Naive thymus-derived CD4-positive, alpha-beta T cell (primary cell): ENCODE results near the gene SHC2. TPM values are rescaled to one million over a fixed set of nuclear protein-coding genes. Genes with fewer than 3 reads are reported as not detected.

ENCODE experiments used
- ATAC-seq: fragments of 150-1000 bp; cut with Tn5 transposase; 2 replicates; pipeline ENCODE4 v1.10.0; 2021; ENCODE audit warnings: mild to moderate bottlenecking, moderate library complexity
- CTCF ChIA-PET: fragments of 350-600 bp; sonication (Branson Sonifier 250); formaldehyde crosslinking; loops from one replicate; lab custom pipeline; 2021; ENCODE audit warnings: antibody characterized with exemption; lab: Charles Lee
- POLR2A ChIA-PET: fragments of 350-600 bp; sonication (Branson Sonifier 250); formaldehyde crosslinking; loops from one replicate; lab custom pipeline; 2021; ENCODE audit warnings: antibody characterized with exemption, inconsistent platforms; lab: Charles Lee
- DNase-seq, 9 donors: peaks; one replicate each; pipeline versions ENCODE4 v3.0.0 to v3.0.0-alpha.2; 2020 to 2022; ENCODE audit warnings: mixed read lengths in 1 of 9
- H3K27ac ChIP-seq: one replicate; pipeline ENCODE4 v1.7.0; 2013; ENCODE audit warnings: mild to moderate bottlenecking, low read depth, low read length, moderate library complexity
- H3K27me3 ChIP-seq, 2 donors: one replicate each; pipeline ENCODE4 v1.7.0; 2013; ENCODE audit warnings: low read length in 2 of 2, mild to moderate bottlenecking in 2 of 2, moderate library complexity in 2 of 2; ENCODE audit not compliant: control insufficient read depth in 2 of 2, insufficient read depth in 2 of 2
- H3K36me3 ChIP-seq, 3 experiments: 1 replicate in 2 of 3; 2 replicates in 1 of 3; pipeline ENCODE4 v1.7.0; 2013; ENCODE audit warnings: low read length in 3 of 3, mild to moderate bottlenecking in 3 of 3, moderate library complexity in 1 of 3; ENCODE audit not compliant: insufficient read depth in 3 of 3, control insufficient read depth in 2 of 3
- H3K4me1 ChIP-seq, 2 donors: one replicate each; pipeline ENCODE4 v1.7.0; 2013; ENCODE audit warnings: low read length in 2 of 2, mild to moderate bottlenecking in 2 of 2, moderate library complexity in 1 of 2; ENCODE audit not compliant: control insufficient read depth in 2 of 2, insufficient read depth in 2 of 2
- H3K4me3 ChIP-seq: 2 replicates; pipeline ENCODE4 v1.7.0; 2013; ENCODE audit warnings: mild to moderate bottlenecking, low read length
- H3K9me3 ChIP-seq, 3 experiments: 1 replicate in 2 of 3; 2 replicates in 1 of 3; pipeline ENCODE4 v1.7.0; 2013; ENCODE audit warnings: low read length in 3 of 3; ENCODE audit not compliant: control insufficient read depth in 2 of 3
- H3K27ac Mint-ChIP-seq, 9 donors: one replicate each; pipeline ENCODE4 v1.8.0; 2020 to 2022; ENCODE audit warnings: mixed read lengths in 9 of 9, mild to moderate bottlenecking in 8 of 9, moderate library complexity in 5 of 9, inconsistent platforms in 2 of 9
- H3K27me3 Mint-ChIP-seq, 5 donors: one replicate each; pipeline ENCODE4 v1.8.0; 2021 to 2022; ENCODE audit warnings: mixed read lengths in 5 of 5, mild to moderate bottlenecking in 1 of 5
- H3K36me3 Mint-ChIP-seq, 5 donors: one replicate each; pipeline ENCODE4 v1.8.0; 2020 to 2022; ENCODE audit warnings: mixed read lengths in 5 of 5, mild to moderate bottlenecking in 3 of 5, inconsistent platforms in 1 of 5
- H3K4me1 Mint-ChIP-seq, 7 donors: one replicate each; pipeline ENCODE4 v1.8.0; 2020 to 2022; ENCODE audit warnings: mixed read lengths in 7 of 7, mild to moderate bottlenecking in 3 of 7, inconsistent platforms in 1 of 7
- H3K4me3 Mint-ChIP-seq, 10 donors: one replicate each; pipeline ENCODE4 v1.8.0; 2020 to 2022; ENCODE audit warnings: mild to moderate bottlenecking in 10 of 10, mixed read lengths in 10 of 10, moderate library complexity in 6 of 10, inconsistent platforms in 2 of 10
- H3K9me3 Mint-ChIP-seq, 11 donors: one replicate each; pipeline ENCODE4 v1.8.0; 2020 to 2022; ENCODE audit warnings: mixed read lengths in 11 of 11, mild to moderate bottlenecking in 4 of 11, inconsistent platforms in 1 of 11, moderate library complexity in 1 of 11
- intact Hi-C, 2 donors: fragments of 100-400 bp; cut with micrococcal nuclease; formaldehyde crosslinking; loops; one replicate each; pipeline ENCODE4 v1.15.1; 2023
- polyA plus RNA-seq, 2 donors: library from polyadenylated mRNA; unstranded; fragments of 300-500 nt; fragmentation: Illumina TruSeq; gene quantifications; one replicate each; pipeline ENCODE4 v1.2.3, GENCODE V29; 2021
- total RNA-seq, 6 experiments: library from RNA in 5 of 6; stranded (reverse) in 5 of 6; gene quantifications; 1 replicate in 5 of 6; 2 replicates in 1 of 6; pipeline ENCODE4 v1.2.3 and lab custom pipeline; 2021 to 2026

Gene SHC2
- total and polyA plus RNA-seq, 7 experiments from 2014 or later: 0.82 to 2.3 (median 2.1) TPM; not detected in 4

DNA sequence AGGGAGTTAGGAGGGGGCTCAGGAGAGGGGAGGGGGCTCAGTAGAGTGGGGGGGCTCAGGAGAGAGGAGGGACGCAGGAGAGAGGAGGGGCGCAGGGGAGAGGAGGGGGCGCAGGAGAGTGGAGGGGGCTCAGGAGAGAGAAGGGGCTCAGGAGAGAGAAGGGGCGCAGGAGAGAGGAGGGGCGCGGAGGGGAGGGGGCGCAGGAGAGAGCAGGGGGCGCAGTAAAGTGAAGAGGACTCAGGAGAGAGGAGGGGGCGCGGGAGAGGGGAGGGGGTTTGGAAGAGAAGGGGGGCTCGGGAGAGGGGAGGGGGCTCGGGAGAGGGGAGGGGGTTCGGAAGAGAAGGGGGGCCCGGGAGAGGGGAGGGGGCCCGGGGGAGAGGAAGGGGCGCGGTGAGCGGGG, 36.2 kb upstream of the SHC2 start:
- ChIA-PET CTCF (no interaction called here), POLR2A (no interaction called here)
- Histone ChIP-seq H3K27me3 (peaks cover 0 to 6% of the 10 kb centered on the region in 2 donors), H3K36me3 (no peaks in the 10 kb centered on the region), H3K4me3 (no peak overlapping the region), H3K4me1 (peaks cover 0 to 8% of the 10 kb centered on the region in 2 donors), H3K27ac (no peak overlapping the region), H3K9me3 (no peaks in the 10 kb centered on the region)
- H3K4me1 Mint-ChIP-seq: peaks cover 3 to 13% (median 9%) of the 10 kb centered on the region in 7 donors
- H3K4me3 Mint-ChIP-seq: peak overlapping the region in 1 of 10 donors; percentile 62
- peaks cover 0 to 10% (median 0%) of the 10 kb centered on the region in 5 donors for H3K36me3 Mint-ChIP-seq
- H3K9me3 Mint-ChIP-seq: no peaks in the 10 kb centered on the region
- intact Hi-C loops: no loop called here
- peak in 1 of 9 donors; percentile 7 for DNase-seq
- H3K27ac Mint-ChIP-seq: no peak overlapping the region
- no peak for ATAC-seq
- H3K27me3 Mint-ChIP-seq: peaks cover 6 to 23% (median 8%) of the 10 kb centered on the region in 5 donors

DNA sequence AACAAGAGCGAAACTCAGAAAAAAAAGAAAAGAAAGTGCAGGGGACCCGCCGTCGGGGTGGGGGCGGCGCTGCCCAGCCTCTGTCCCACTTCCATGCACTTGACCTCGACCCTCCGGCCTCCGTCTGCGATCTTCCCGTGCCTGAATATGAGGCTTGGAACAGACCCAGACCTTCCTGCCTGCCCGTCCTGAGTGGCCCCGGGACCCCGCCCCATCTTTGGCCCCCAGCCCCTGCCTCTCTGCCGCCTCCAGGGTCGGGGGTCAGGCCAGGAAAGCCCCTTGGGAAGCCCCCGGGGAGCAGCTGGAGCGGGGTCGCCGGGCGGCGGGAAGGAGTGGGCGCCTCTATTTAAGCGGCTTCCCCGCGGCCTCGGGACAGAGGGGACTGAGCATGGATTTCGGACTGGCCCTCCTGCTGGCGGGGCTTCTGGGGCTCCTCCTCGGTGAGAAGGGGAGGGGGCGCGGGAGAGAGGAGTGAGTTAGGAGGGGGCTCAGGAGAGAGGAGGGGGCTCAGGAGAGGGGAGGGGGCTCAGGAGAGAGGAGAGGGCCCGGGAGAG, 35.4 kb upstream of the SHC2 start, which contains the start of gene MADCAM1:
Gene MADCAM1 (plus strand): TSS at position 375 of the 554 bp plus-strand sequence. CDS start 14 bp downstream, at position 389.
- intact Hi-C loops: no loop called here
- Histone ChIP-seq H3K4me3 (no peak within 1 kb of the TSS), H3K27me3 (peaks cover 0 to 6% of the 10 kb centered on the region in 2 donors), H3K36me3 (no peaks in the 10 kb centered on the region), H3K4me1 (peaks cover 0 to 8% of the 10 kb centered on the region in 2 donors), H3K27ac (no peak within 1 kb of the TSS), H3K9me3 (no peaks in the 10 kb centered on the region)
- Mint-ChIP-seq H3K9me3 (no peaks in the 10 kb centered on the region), H3K4me3 (peak within 1 kb of the TSS in 1 of 10 donors; percentile 62), H3K4me1 (peaks cover 3 to 13% (median 9%) of the 10 kb centered on the region in 7 donors), H3K27ac (no peak within 1 kb of the TSS), H3K36me3 (peaks cover 0 to 10% (median 0%) of the 10 kb centered on the region in 5 donors), H3K27me3 (peaks cover 6 to 23% (median 8%) of the 10 kb centered on the region in 5 donors)
- peak in 1 of 9 donors; percentile 6 for DNase-seq
- ChIA-PET CTCF (interaction anchor here (1.7 kb wide), 1 partner anchor 10 kb away, joined by 8 read pairs; no protein-coding TSS in a partner anchor), POLR2A (interaction anchor here (1.3 to 1.8 kb wide), 2 partner anchors 8 to 10 kb away, joined by 5 to 8 read pairs; no protein-coding TSS in a partner anchor)
- ATAC-seq: no peak

DNA sequence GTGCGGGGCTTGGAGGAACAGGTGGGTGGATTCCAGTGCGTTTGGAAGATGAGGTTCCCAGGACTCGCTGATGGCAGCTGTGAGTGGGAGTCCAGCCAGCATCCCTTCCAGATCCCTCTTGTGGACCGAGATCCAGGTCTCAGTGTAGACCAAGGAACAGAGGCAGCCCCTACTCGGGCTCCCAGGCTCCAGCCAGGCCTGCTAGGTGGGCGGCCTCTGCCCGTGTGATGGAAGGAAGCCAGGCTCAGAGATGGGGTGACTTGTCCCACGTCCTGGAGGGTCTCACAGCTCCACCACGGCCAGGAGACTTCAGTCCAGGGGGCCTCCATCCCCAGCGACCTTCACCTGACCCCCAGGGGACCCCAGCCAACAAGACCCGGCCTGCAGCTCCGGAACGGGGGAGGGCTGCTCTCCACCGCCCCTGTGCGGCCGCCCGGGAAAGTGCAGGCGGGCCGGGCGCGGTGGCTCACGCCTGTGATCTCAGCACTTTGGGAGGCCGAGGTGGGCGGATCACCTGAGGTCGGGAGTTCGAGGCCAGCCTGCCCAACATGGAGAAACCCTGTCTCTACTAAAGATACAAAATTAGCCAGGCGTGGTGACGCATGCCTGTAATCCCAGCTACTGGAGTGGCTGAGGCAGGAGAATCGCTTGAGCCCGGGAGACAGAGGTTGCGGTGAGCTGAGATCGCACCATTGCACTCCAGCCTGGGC, 34.7 kb upstream of the SHC2 start:
- H3K27me3 Mint-ChIP-seq: peaks cover 6 to 23% (median 8%) of the 10 kb centered on the region in 5 donors
- no peak overlapping the region for H3K27ac Mint-ChIP-seq
- no peaks in the 10 kb centered on the region for H3K9me3 ChIP-seq
- H3K4me1 Mint-ChIP-seq: peaks cover 3 to 13% (median 9%) of the 10 kb centered on the region in 7 donors
- peaks cover 0 to 6% of the 10 kb centered on the region in 2 donors for H3K27me3 ChIP-seq
- H3K4me1 ChIP-seq: peaks cover 0 to 8% of the 10 kb centered on the region in 2 donors
- intact Hi-C loops: loop anchor here in 1 of 2 donors (1.0 kb wide), 1 partner anchor 11 kb away; no protein-coding TSS in a partner anchor
- DNase-seq (peak in 7 of 9 donors; percentile 21 to 64 (median 47)), ATAC-seq (peak; percentile 72)
- peaks cover 0 to 10% (median 0%) of the 10 kb centered on the region in 5 donors for H3K36me3 Mint-ChIP-seq
- no peak overlapping the region for H3K4me3 ChIP-seq
- ChIA-PET CTCF (interaction anchor here (1.7 kb wide), 1 partner anchor 11 kb away, joined by 8 read pairs; no protein-coding TSS in a partner anchor), POLR2A (interaction anchor here (0.9 to 1.8 kb wide), 3 partner anchors 9 to 16 kb away, joined by 5 to 8 read pairs (median 6); no protein-coding TSS in a partner anchor)
- H3K4me3 Mint-ChIP-seq: peak overlapping the region in 1 of 10 donors; percentile 59
- no peaks in the 10 kb centered on the region for H3K36me3 ChIP-seq
- no peak overlapping the region for H3K27ac ChIP-seq
- H3K9me3 Mint-ChIP-seq: no peaks in the 10 kb centered on the region

DNA sequence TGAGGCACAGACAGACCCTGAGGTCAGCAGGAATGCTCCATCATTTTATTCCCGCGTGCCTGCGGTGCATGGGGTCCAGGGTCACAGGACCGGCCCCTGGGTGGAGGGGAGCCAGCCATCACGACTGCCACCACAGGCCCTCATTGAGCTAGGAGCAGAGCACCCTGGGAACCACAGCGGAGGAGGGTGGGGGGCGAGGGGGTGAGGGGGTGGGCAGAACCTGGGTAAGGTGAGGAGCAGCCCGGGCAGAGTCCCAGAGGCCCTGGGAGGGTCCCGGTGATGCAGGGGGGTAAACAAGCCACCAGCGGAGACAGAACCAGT, 34.2 kb upstream of the SHC2 start:
- ATAC-seq: no peak
- peaks cover 6 to 23% (median 8%) of the 10 kb centered on the region in 5 donors for H3K27me3 Mint-ChIP-seq
- peak in 1 of 9 donors; percentile 9 for DNase-seq
- H3K4me1 Mint-ChIP-seq: peaks cover 3 to 14% (median 9%) of the 10 kb centered on the region in 7 donors
- no peak overlapping the region for H3K4me3 Mint-ChIP-seq
- Histone ChIP-seq H3K36me3 (no peaks in the 10 kb centered on the region), H3K4me1 (peaks cover 0 to 8% of the 10 kb centered on the region in 2 donors), H3K27ac (no peak overlapping the region), H3K9me3 (no peaks in the 10 kb centered on the region), H3K27me3 (peaks cover 0 to 6% of the 10 kb centered on the region in 2 donors), H3K4me3 (no peak overlapping the region)
- intact Hi-C loops: loop anchor here in 1 of 2 donors (1.0 kb wide), 1 partner anchor 11 kb away; no protein-coding TSS in a partner anchor
- H3K27ac Mint-ChIP-seq: no peak overlapping the region
- ChIA-PET POLR2A (interaction anchor here (0.9 to 1.8 kb wide), 3 partner anchors 9 to 16 kb away, joined by 5 to 8 read pairs (median 6); no protein-coding TSS in a partner anchor), CTCF (interaction anchor here (1.7 kb wide), 1 partner anchor 11 kb away, joined by 8 read pairs; no protein-coding TSS in a partner anchor)
- H3K9me3 Mint-ChIP-seq: no peaks in the 10 kb centered on the region
- peaks cover 0 to 10% (median 0%) of the 10 kb centered on the region in 5 donors for H3K36me3 Mint-ChIP-seq

DNA sequence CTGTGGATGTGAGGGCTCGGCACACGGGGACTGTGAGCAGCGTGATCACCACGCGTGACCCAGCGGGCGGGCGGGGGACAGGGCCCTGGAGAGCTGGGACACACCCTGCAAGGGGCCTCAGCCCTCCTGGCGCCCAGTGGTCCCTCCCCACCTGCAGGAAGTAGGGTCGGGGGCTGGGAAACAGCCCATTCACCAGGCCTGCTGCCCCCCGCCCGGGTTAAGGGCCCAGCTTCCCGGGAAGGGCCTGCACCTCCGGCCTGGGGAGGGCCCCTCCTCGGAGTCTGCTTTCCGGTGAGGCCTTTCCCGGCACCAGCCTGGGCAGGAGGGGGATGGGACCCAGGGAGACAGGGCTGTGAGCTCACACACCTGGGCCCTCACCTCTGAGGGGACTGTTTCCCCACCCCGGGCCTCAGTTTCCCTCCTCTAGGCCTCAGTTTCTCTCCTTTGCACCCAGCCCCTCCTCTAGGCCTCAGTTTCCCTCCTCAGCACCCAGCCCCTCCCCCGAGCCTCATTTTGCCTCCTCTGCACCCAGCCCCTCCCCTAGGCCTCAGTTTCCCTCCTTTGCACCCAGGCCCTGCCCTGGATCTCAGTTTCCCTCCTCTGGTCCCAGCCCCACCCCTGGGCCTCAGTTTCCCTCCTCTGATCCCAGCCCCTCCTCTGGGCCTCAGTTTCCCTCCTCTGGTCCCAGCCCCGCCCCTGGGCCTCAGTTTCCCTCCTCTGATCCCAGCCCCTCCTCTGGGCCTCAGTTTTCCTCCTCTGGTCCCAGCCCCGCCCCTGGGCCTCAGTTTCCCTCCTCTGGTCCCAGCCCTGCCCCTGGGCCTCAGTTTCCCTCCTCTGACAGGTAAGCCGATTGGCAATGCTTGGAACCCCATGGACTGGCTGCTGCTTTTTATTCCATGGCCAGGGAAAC, 33.6 kb upstream of the SHC2 start:
- DNase-seq: peak in 1 of 9 donors; percentile 17
- H3K4me1 ChIP-seq: peaks cover 0 to 11% of the 10 kb centered on the region in 2 donors
- intact Hi-C loops: loop anchor here in 1 of 2 donors (1.0 kb wide), 1 partner anchor 12 kb away; no protein-coding TSS in a partner anchor
- ATAC-seq: no peak
- Mint-ChIP-seq H3K27me3 (peaks cover 5 to 20% (median 6%) of the 10 kb centered on the region in 5 donors), H3K9me3 (no peaks in the 10 kb centered on the region), H3K4me3 (peak overlapping the region in 1 of 10 donors; percentile 67), H3K4me1 (peaks cover 4 to 18% (median 10%) of the 10 kb centered on the region in 7 donors), H3K27ac (no peak overlapping the region), H3K36me3 (peaks cover 0 to 10% (median 0%) of the 10 kb centered on the region in 5 donors)
- H3K36me3 ChIP-seq: no peaks in the 10 kb centered on the region
- POLR2A ChIA-PET: interaction anchor here (0.7 to 0.9 kb wide), 2 partner anchors 9 to 17 kb away, joined by 3 to 6 read pairs; no protein-coding TSS in a partner anchor
- CTCF ChIA-PET: interaction anchor here (0.7 kb wide), 1 partner anchor 12 kb away, joined by 4 read pairs; no protein-coding TSS in a partner anchor
- peaks cover 0 to 4% of the 10 kb centered on the region in 2 donors for H3K27me3 ChIP-seq
- H3K9me3 ChIP-seq: no peaks in the 10 kb centered on the region
- H3K4me3 ChIP-seq: no peak overlapping the region
- H3K27ac ChIP-seq: no peak overlapping the region
